SKM-1 treated with dmso at 0.1 percent for 144 hours (cell line): ENCODE data around the gene OR6S1.
A peak's percentile ranks its signal among the peaks of the same experiment; 100 is the strongest.
"Not testable (repeated sequence)": the region's sequence is repeated elsewhere in the genome, so short reads cannot be mapped to it uniquely, and the experiment has no call there.

Experiments used
- DNase-seq: peaks from one replicate; lab custom pipeline; 2025; ENCODE audit not compliant: unreplicated experiment; lab: John Stamatoyannopoulos, UW

OR6S1 gene

DNA sequence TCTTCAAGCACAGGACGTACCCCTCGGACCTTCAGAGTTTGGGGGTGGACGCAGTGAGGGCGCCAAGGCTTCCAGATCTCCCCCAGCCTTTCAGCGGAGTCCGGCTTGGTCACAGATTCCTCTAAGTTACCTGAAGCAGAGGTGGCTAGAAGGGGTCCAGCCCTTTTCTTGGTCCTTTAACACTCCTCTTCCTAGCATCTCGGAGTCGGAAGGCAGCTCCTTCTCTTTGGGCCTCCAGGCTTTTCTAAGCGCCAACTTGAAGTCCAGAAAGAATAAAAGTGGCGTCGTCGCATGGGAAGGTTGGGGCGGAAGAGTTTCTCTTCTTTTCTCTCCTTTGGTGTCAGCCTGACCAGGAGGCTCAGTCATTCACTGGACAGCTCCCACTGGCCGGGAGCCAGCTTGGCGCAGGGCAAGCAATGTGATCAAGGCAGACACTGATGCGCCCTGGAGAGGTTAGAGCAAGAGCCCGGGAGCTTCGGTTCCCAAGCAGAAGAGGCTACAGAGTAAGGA, 9.6 kb downstream of the OR6S1 start:
- DNase-seq: no peak

- DNase-seq: peak; percentile 27
Observed at GRCh38 chr14:20631023-20631879, 10.2 kb downstream of the OR6S1 start.

- no peak for DNase-seq
Observed at GRCh38 chr14:20630340-20631022, 11.0 kb downstream of the OR6S1 start.

GRCh38 chr14:20628063-20628854, 13.2 kb downstream of the OR6S1 start:
- no peak for DNase-seq

DNA sequence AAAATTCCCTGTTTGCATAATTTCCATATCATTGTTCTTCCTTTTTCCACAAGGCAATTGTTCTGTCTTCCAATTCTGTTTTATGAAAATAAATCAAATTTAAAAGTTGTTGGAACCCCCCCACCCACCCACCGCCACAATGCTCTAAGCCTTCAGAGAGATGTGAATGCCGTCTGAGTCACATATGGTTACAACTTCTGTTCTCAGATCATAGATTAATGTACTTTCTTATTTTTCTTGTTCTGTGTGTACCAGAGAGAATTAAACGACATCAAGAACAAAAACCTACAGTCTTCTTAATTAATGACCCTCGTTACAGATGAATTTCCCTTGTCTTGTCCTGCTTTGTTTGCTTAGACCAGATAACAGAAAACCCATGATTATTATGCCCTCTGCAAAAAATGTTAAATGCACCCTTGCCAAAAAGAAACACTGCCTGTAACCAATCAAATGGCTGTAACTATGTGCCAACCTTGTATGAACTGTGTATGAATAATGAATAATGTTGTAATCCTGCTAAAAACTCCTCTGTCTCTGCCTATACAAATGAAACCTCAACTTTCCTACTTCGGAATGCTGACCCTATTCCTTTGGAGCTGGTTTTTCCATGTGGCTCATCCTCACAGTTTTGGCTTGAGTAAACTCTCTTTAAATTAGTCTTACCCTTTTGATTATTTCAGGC, 14.0 kb downstream of the OR6S1 start:
- no peak for DNase-seq

- no peak for DNase-seq
Observed at GRCh38 chr14:20626274-20626673, 15.2 kb downstream of the OR6S1 start.

DNA sequence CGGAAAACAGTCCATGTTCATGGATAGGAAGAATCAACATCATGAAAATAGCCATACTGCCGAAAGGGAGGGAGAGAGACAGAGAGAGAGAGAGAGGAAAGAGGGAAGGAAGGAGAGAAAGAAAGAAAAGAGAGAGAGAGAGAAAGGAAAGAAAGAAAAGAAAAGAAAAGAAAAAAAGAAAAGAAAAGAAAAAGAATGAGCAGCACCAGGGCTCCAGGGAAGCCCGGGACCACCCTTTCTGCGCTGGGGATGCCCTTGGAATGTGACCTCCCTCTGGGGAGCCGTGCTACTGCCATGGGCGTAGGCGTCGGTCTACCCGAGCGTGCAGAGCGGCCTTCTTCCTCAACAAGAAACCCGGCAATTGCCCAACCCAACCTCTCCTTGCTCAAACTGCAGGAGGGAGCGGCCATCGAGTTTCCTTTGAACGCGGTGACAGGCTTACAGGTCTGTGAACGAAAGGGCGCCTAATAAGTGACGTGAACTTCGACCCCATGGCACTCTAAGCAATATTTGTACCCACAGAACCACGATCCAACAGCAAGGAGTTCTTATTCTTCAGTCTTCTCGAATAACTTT, 16.9 kb downstream of the OR6S1 start:
- peak; percentile 23 for DNase-seq

DNA sequence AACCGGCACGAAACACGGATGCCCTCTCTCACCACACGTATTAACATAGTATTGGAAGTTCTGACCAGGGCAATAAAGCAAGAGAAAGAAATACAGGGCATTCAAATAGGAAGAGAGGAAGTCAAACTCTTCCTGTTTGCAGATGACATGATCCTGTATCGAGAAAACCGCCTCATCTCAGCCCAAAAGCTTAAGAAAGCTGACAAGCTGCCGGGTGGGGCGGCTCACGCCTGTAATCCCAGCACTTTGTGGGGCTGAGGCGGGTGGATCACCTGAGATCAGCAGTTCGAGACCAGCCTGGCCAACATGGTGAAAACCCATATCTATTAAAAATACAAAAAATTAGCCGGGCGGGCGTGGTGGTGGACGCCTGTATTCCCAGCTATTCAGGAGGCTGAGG, 17.7 kb downstream of the OR6S1 start:
- no peak for DNase-seq

- no peak for DNase-seq
Observed at GRCh38 chr14:20622816-20623291, 18.6 kb downstream of the OR6S1 start.

GRCh38 chr14:20620798-20621478, 20.6 kb downstream of the OR6S1 start:
- no peak for DNase-seq

DNA sequence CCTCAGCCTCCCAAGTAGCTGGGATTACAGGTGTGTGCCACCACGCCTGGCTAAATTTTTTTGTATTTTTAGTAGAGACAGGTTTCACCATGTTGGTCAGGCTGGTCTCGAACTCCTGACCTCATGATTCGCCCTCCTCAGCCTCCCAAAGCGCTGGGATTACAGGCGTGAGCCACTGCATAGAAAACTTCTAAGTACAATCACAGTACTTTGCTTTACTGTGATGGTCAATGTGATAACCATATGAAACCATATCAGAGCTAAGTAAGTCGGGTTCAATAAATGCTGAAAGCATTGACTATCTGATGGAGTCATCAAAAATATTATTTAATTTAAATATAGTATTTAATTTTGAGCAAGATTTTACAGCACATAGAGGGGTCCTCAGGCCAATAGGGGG, 21.8 kb downstream of the OR6S1 start:
- not testable (repeated sequence) for DNase-seq

GRCh38 chr14:20618271-20618749, 23.2 kb downstream of the OR6S1 start:
- DNase-seq: no peak

DNA sequence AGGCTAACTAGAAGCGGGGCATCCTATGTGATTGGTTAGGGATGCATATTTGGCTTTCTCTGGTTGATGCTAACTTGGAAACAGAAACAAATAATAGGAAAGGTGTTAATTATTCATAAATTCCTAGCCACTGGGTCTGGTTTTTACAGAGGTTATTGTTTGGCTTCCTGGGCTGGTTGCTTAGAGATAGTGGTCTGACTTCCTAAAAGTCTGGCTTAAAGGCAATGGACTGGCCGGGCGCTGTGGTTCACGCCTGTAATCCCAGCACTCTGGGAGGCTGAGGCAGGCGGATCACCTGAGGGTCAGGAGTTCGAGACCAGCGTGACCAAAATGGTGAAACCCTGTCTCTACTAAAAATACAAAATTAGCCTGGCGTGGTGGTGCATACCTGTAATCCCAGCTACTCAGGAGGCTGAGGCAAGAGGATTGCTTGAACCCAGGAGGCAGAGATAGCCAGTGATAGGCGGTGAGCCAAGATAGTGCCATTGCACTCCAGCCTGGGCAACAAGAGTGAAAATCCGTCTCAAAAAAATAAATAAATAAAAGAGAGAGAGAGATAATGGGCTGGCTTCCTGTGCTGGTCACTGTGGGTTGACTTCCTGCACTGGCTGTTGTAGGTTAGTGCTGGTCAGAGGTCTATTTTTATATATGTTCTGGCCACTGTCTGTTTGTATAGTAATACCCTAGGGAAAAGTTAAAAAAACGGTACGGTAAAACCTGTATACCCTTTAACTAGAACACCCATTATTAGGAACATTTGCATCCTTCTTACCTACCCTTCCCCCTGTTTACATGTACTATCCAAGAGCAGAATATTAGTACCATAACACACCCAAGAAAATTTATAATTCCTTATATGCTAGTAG, 24.1 kb downstream of the OR6S1 start:
- DNase-seq: no peak

DNA sequence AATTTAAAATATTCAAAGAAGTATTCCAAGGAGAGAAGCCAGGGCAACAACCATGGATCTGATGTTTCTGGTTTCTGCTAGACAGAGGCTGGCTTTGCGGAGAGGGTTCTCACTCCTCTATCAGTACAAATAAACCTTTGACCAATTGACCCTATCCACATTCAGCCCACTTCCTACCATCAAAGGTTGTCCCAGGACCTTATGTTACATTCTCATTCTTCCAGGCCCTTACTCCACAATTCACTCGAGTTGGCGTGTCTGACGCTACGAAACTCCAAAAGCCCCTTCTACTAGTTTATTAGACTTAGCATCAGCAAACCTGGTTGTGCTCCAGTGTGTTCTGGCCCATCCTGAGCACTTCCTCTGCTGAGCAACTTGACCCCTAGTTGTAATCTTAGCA, 25.5 kb downstream of the OR6S1 start:
- no peak for DNase-seq

- DNase-seq: no peak
Observed at GRCh38 chr14:20614038-20614840, 27.3 kb downstream of the OR6S1 start.

DNA sequence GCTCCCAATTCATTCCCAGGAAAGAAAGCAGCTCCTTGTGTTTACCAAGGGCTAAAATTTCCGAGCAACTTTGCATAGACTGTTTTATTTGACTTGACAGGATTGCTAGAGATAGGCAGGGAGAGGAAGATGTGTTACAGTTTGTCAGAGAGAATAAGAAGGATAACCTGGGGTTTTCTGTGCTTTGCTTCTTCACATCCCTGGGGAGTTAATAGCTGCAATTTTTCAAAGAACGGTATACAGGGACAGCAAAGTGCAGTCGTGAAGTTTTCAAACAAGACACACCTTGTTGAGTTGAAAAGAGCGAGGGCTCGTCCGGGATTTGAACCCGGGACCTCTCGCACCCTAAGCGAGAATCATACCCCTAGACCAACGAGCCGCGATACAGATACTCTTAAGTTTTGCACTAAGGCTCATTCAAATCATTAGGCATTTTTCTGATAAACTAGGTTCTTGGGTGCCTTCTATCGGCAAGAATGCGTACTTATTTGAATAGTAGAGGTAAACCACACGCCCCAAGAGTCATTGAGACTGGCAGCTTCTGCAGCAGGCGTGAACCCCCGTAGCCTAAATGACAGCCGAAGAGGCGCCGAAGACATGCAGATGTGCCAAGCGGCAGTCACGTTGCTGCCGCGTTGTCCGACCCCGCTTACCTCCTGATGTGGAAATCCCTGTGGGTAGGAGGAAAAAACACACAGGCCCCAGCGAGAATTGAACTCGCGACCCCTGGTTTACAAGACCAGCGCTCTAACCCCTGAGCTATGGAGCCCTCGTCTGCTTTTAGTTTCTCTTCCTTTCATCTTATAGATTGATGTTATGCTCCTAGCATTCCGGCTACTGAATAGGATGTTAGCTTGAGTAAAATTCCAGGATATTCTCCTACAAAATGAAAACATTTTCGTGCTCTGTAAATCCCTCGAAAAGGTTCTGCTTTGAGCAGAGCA, 28.1 kb downstream of the OR6S1 start:
- peak; percentile 75 for DNase-seq

DNA sequence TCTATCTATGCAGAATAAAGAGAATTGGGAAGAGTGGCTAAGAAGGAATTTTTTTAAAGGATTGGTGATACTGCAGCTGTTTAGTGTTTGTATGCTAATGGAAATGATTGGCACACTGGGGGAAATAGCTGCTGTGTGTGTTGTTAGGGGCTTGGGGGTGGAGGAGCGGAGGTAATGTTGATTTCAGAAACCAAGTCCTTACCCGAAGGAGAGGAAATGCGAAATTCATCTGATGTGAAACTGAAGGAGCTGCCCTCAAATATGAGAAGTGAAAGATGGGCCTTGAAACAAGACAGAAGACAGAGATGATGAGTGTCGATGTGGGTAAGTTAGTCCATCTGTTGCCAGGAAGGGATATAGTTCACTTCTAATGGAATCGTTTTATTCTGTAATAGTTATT, 29.1 kb downstream of the OR6S1 start:
- DNase-seq: no peak
